ENCODE measurements around the gene FRMPD4. TPM values are rescaled to one million over a fixed set of nuclear protein-coding genes. Genes with fewer than 3 reads are reported as not detected.

The FRMPD4 gene
- total and polyA plus RNA-seq, 9 donors = 0.01 to 0.20 (median 0.05) TPM; not detected in 6

- TF ChIP-seq POLR2A (IDR thresholded peaks at IDR 0.05) (no peak), EP300 (IDR thresholded peaks at IDR 0.05) (no peak), CTCF (IDR thresholded peaks at IDR 0.05) (no peak)
- no peaks in the 10 kb centered on the region for H3K36me3 ChIP-seq
- H3K4me3 ChIP-seq = no peak overlapping the region
- H3K27ac ChIP-seq = no peak overlapping the region
- H3K9me3 ChIP-seq = no peaks in the 10 kb centered on the region
- no peak for DNase-seq
- H3K4me1 ChIP-seq (ENCODE audit: insufficient read depth) = no peaks in the 10 kb centered on the region
- H3K27me3 ChIP-seq = no peaks in the 10 kb centered on the region
- intact Hi-C loops (cut with DNase I) = no loop called here
- 78 to 89% (median 82%) methylated on average over 2 of the region's 2 CpGs for WGBS, 3 donors
Observed at GRCh38 chrX:12241026-12241425, 102.8 kb downstream of the FRMPD4 start.

DNA sequence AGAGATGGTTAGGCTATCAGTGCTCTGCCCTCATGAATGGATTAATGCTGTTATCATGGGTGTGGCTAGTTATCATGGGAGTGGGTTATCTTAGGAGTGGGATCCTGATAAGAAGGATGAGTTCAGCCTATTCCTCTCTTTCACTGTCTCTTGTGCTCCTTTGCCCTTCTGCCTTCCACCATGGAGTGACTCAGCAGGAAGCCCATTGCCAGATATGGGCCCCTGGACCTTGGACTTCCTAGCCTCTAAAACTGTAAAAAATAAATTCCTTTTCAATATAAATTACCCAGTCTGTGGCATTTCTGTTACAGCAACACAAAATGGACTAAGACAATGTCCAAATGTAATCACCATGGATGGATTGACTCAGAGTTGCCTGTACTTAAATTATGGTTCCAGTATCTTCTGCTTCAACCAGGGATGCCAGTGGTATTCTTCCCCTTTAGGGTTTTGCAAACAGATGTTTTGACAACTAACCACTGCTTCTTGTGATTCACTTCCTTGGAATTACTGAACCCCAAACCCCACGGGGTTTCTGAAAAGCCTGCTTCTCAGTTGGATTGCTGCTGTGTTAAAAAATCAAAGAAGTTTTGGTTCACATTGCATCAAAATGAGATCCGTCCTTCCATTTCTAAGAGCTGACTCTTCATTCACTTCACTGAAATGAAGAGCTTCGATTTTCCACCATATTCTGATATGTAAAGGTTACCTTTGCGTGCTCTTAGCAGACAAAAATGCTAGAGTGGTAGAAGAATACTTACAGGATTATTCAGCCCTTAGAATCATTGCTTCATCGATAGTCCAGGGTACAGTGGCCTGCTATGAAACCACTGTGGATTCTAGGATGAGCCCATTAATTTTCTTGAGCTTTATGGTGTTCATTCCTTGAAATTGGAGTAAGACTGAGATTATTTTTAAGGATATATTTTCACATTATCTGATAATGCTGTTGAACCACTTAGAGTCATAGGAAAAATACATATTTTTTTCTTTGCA lies 107.7 kb downstream of the FRMPD4 start:
- H3K36me3 ChIP-seq = no peaks in the 10 kb centered on the region
- WGBS, 3 donors = 57 to 67% (median 66%) methylated on average over 5 of the region's 5 CpGs
- no peaks in the 10 kb centered on the region for H3K4me1 ChIP-seq (ENCODE audit: insufficient read depth)
- no peaks in the 10 kb centered on the region for H3K27me3 ChIP-seq
- TF ChIP-seq CTCF (IDR thresholded peaks at IDR 0.05) (no peak), EP300 (IDR thresholded peaks at IDR 0.05) (no peak), POLR2A (IDR thresholded peaks at IDR 0.05) (no peak)
- intact Hi-C loops (cut with DNase I) = loop anchor here in 1 of 4 donors (5.0 kb wide), 1 partner anchor 164 kb away; no protein-coding TSS in a partner anchor
- no peaks in the 10 kb centered on the region for H3K9me3 ChIP-seq
- H3K4me3 ChIP-seq = no peak overlapping the region
- H3K27ac ChIP-seq = no peak overlapping the region
- DNase-seq = no peak

DNA sequence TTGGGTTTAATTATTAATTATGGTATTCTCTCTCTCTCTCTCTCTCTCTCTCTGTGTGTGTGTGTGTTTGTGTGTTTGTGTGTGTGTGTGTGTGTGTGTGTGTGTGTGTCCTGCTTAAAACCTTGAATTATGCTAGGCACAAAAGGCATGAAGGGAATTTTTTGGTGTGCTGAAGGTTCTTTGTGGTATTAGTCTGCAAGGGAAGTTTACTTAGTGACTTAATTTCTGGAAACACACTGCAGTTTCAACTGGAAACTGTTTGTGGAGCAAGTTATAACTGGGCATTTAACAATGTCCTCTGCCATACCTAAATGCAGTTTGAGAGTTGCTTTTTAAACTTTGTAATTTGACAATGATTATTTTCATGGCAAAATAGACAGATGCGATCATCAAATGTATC lies 111.7 kb downstream of the FRMPD4 start:
- Histone ChIP-seq H3K36me3 (no peaks in the 10 kb centered on the region), H3K4me3 (no peak overlapping the region), H3K27ac (no peak overlapping the region), H3K4me1 (ENCODE audit: insufficient read depth) (no peaks in the 10 kb centered on the region), H3K27me3 (no peaks in the 10 kb centered on the region), H3K9me3 (no peaks in the 10 kb centered on the region)
- no peak for DNase-seq
- TF ChIP-seq CTCF (IDR thresholded peaks at IDR 0.05) = no peak
- no peak for TF ChIP-seq EP300 (IDR thresholded peaks at IDR 0.05)
- no peak for TF ChIP-seq POLR2A (IDR thresholded peaks at IDR 0.05)
- 89 to 93% (median 91%) methylated on average over 1 of the region's 1 CpG for WGBS, 3 donors
- intact Hi-C loops (cut with DNase I) = loop anchor here in 1 of 4 donors (5.0 kb wide), 1 partner anchor 168 kb away; no protein-coding TSS in a partner anchor

GRCh38 chrX:12263211-12263610 lies 124.9 kb downstream of the FRMPD4 start:
- no peak for TF ChIP-seq EP300 (IDR thresholded peaks at IDR 0.05)
- TF ChIP-seq POLR2A (IDR thresholded peaks at IDR 0.05) = no peak
- no peak for TF ChIP-seq CTCF (IDR thresholded peaks at IDR 0.05)
- no peak for DNase-seq
- H3K4me3 ChIP-seq = no peak overlapping the region
- H3K27ac ChIP-seq = no peak overlapping the region
- H3K9me3 ChIP-seq = no peaks in the 10 kb centered on the region
- H3K4me1 ChIP-seq (ENCODE audit: insufficient read depth) = no peaks in the 10 kb centered on the region
- WGBS, 3 donors = 64 to 72% (median 67%) methylated on average over 1 of the region's 1 CpG
- H3K27me3 ChIP-seq = no peaks in the 10 kb centered on the region
- no peaks in the 10 kb centered on the region for H3K36me3 ChIP-seq
- intact Hi-C loops (cut with DNase I) = no loop called here
